GM06990 (cell line): ENCODE measurements around the gene PYGO2.

Experiments used
- DNase-seq: peaks from one replicate; pipeline ENCODE4 v3.0.0-alpha.2; 2011; ENCODE audit not compliant: insufficient read length; ENCODE audit errors: extremely low read depth
- H3K27me3 ChIP-seq: replicated peaks from 2 replicates; pipeline ENCODE4 v1.6.0; 2011; ENCODE audit warnings: low read length; ENCODE audit not compliant: control insufficient read depth, insufficient read depth
- H3K36me3 ChIP-seq: 2 replicates; pipeline ENCODE4 v1.5.1; 2011; ENCODE audit warnings: low read length; ENCODE audit not compliant: control insufficient read depth, insufficient read depth
- H3K4me3 ChIP-seq: replicated peaks from 2 replicates; pipeline ENCODE4 v1.5.1; 2011; ENCODE audit warnings: low read depth, mild to moderate bottlenecking, control low read depth, low read length
- TF ChIP-seq, protein P1 (sequence below): IDR thresholded peaks from 2 replicates; pipeline ENCODE4 v1.5.1; 2011; ENCODE audit warnings: low read length, control low read depth, mild to moderate bottlenecking, inconsistent platforms; ENCODE audit not compliant: insufficient read depth, poor library complexity, severe bottlenecking

PYGO2 gene

DNA sequence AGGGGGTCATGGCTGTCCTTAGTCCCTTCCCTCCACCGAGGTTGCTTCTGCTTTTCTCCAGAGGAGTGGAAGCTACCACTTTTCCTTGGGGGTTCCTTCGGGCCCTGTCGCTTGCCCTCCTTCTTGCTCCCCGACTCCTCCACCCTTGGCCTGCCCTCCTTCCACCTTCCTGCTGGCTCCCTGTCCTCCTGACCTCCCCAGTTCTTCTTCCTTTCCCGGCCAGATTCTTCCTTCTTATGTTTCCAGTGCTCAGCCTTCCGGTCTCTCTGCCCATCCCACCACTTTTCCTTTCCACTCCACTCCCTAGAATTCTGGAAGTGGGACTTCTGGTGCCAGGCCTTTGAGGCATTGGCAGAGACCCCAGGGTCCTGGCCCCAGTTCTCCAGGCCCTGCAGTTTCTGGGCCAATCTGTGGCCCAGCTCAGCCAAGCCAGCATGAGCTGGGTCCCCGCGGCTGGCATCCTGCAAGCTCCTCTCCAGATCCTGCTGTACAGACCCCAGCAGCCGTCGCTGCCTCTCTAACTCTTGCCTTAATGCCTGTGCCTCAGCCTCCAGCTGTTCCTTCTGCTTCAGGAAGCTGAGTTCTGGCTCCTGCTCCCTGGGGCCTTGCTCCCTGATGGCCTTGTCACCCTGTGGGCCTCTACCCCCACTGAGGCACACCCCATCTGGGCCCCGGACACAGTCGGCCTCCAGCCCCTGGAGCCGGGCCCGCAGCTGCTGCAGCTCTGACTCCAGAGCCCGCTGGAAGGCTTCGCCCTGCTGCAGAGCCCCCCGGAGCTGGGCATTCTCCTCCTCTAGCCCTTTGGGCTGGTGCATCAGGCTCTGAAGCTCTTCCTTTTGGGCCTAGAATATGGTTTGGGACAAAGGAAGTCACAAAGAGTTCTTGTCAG, 15.4 kb downstream of the PYGO2 start:
- TF ChIP-seq, protein P1, sequence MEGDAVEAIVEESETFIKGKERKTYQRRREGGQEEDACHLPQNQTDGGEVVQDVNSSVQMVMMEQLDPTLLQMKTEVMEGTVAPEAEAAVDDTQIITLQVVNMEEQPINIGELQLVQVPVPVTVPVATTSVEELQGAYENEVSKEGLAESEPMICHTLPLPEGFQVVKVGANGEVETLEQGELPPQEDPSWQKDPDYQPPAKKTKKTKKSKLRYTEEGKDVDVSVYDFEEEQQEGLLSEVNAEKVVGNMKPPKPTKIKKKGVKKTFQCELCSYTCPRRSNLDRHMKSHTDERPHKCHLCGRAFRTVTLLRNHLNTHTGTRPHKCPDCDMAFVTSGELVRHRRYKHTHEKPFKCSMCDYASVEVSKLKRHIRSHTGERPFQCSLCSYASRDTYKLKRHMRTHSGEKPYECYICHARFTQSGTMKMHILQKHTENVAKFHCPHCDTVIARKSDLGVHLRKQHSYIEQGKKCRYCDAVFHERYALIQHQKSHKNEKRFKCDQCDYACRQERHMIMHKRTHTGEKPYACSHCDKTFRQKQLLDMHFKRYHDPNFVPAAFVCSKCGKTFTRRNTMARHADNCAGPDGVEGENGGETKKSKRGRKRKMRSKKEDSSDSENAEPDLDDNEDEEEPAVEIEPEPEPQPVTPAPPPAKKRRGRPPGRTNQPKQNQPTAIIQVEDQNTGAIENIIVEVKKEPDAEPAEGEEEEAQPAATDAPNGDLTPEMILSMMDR: no peak
- H3K4me3 ChIP-seq: no peak overlapping the region
- no peak for DNase-seq
- no peaks in the 10 kb centered on the region for H3K27me3 ChIP-seq
- peaks cover 22% of the 10 kb centered on the region for H3K36me3 ChIP-seq

DNA sequence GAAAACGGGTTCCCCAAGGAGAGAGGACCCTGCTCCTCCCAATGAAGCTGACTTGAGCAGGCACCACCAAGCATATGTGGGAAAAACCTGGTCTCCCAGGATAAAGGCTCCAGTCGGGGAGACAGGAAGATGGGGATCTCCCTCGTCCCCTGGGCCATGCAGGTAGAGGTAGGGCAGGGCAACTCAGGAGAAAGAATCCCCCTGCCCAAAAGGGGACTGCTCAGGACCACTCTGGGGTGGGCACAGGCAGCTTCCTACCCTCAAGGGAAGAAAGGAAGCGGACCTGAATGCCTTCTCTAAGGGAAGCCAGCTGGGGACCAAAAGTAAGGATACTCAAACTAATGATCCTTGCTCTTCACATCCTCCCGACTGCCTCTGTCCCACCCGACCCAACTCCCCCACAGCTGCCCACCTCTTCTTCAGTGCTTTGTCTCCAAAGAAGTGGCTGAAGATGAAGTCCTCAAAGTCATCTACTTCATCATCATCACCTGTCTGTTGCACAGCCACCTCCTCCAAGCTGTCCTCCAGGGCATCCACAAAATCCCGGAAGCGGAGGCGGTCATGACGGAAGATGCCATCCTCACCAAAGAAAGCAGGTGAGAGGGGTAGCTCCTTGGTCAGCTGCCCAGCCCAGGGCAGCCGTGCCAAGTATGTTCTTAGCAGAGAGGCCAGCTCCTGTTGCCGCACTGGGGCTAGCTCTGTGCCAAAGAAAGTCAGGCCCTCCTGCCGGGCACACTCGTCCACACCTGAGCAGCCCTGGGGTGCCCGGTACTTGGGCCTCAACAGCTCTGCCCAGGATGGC, 16.2 kb downstream of the PYGO2 start:
- no peaks in the 10 kb centered on the region for H3K27me3 ChIP-seq
- DNase-seq: no peak
- peaks cover 16% of the 10 kb centered on the region for H3K36me3 ChIP-seq
- H3K4me3 ChIP-seq: no peak overlapping the region
- TF ChIP-seq, protein P1: no peak

DNA sequence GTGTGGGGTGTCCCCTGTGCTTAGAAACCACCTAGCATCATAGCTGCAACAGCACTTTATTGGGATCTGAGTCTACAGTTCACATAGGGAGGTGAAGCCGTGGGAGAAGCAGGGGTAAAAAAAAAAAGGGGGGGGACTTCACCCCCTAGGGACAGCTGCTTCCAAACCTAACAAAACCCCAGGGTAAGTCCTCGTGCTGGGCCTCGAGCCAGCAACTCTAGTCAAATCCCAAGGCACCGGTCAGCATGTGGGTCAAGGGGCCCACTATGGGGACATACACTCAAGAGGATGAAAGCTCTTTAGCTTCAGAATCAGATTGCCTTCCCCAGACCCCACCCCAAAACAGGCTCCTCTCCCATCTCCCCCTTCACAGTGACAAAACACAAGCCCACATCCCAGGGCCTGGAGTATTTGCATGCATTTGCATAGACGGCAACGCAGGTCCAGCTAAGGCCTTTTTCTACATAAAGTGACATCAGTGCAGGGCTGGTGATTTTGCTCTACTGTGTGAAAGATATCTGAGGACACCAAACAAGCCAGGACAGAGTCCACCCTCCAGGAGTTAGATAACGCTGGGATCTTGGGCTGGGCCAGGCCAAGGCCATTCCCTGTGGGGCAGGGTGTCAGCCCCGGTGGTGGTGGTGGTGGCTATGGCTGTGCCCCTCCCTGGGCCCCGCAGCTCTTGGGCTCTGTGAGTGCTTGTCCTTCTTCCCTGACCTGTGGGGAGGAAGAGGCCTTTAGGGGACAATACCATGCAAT, 17.0 kb downstream of the PYGO2 start:
- DNase-seq: no peak
- no peak overlapping the region for H3K4me3 ChIP-seq
- TF ChIP-seq, protein P1: no peak
- peaks cover 16% of the 10 kb centered on the region for H3K36me3 ChIP-seq
- H3K27me3 ChIP-seq: no peaks in the 10 kb centered on the region

DNA sequence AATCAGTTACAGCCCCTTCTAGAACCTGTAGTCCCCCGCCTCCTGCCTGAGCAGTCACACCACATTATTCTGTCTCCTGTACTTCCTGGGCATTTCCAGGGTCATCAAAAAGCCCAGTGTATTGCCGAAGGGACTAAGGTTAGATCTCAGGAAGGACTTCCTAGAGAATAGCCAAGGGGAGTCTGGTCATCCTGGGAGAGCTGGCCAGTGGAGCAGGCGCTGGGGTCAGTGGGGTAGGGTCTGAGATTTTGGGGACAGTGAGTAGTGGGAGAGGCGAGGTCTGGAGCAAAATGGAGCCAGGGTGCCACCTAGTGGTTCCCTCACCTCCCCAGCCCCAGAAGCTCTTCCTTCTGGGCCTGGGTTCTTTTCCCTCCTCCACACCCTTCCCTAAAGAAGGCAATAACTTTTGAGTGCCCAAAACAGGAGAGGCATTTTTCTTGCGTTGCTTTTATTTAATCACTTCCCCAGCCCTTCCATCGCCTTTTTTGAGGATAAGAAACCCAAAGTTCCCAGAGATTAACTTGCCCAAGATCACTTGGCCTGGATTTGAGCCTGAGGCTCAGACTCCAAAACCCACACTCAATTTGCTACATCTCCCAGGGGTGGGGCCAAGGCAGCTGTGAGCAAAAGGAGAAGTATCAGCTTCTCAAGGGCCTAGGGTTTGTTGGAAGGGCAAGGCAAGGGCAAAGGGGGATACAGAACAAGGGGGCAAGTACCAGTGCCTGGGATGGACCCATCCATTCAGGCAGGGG, 17.8 kb downstream of the PYGO2 start:
- H3K36me3 ChIP-seq: peaks cover 16% of the 10 kb centered on the region
- DNase-seq: peak; percentile 48
- TF ChIP-seq, protein P1: peak; percentile 86
- H3K27me3 ChIP-seq: no peaks in the 10 kb centered on the region
- H3K4me3 ChIP-seq: peak overlapping the region; percentile 19
